ENCODE measurements around the gene NAA15. TPM values are rescaled to one million over a fixed set of nuclear protein-coding genes. Genes with fewer than 3 reads are reported as not detected.

Gene NAA15
- total and polyA plus RNA-seq, 8 donors: 3.2 to 22.1 (median 14.7) TPM

DNA sequence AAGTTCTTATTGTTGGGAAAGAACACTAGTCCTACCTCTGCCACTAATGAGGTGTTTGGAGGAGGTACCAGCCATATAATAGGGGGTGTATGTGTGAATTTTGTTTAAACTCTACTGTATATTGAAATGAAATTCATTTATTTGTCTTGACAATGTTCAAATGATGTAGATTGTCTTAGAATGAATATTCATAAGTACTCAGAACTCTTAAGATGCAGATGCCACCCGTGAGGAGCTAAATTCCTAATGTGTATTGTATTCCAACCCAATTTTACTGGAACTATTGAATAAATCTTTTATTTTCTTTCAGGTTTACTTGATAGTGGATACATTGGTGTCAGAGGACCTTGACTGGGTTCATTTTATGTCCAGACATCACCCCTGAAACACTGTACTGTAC, 88.7 kb downstream of the NAA15 start:
- H3K4me1 ChIP-seq: no peaks in the 10 kb centered on the region
- H3K27ac ChIP-seq: no peak overlapping the region
- no peak overlapping the region for H3K4me3 ChIP-seq
- TF ChIP-seq CTCF (IDR thresholded peaks at IDR 0.05): no peak
- DNase-seq (no peak), ATAC-seq (no peak), FAIRE-seq (no peak)
- H3K9me3 ChIP-seq: no peaks in the 10 kb centered on the region
- no peaks in the 10 kb centered on the region for H3K27me3 ChIP-seq
- intact Hi-C loops (cut with DNase I): no loop called here
- 97 to 98% methylated on average over 1 of the region's 1 CpG for WGBS, 2 donors
- H3K36me3 ChIP-seq: no peaks in the 10 kb centered on the region

DNA sequence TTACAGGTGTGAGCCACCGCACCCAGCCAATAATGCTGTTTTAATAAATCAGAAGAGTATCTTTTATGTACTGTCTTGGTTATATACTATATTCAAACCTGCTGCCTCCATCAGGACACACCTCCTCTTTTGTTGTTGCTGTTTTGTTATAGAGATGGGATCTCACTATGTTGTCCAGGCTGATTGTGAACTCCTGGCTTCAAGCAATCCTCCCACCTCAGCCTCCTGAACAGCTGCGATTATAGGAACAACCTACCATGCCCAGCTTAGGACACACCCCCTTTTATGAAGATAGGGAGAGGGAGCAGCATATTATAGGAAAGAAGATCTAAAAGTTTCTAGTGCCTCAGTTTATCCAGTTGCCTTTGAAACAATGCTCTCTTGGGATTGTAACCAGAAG, 90.4 kb downstream of the NAA15 start:
- ATAC-seq (no peak), FAIRE-seq (no peak), DNase-seq (no peak)
- intact Hi-C loops (cut with DNase I): no loop called here
- H3K36me3 ChIP-seq: peaks cover 0 to 6% (median 0%) of the 10 kb centered on the region in 3 donors
- H3K27ac ChIP-seq: no peak overlapping the region
- no peaks in the 10 kb centered on the region for H3K9me3 ChIP-seq
- no peak overlapping the region for H3K4me3 ChIP-seq
- WGBS, 2 donors: 85 to 93% methylated on average over 2 of the region's 2 CpGs
- no peaks in the 10 kb centered on the region for H3K4me1 ChIP-seq
- H3K27me3 ChIP-seq: no peaks in the 10 kb centered on the region
- no peak for TF ChIP-seq CTCF (IDR thresholded peaks at IDR 0.05)

- TF ChIP-seq CTCF (IDR thresholded peaks at IDR 0.05): no peak
- 89 to 92% methylated on average over 4 of the region's 4 CpGs for WGBS, 2 donors
- Histone ChIP-seq H3K36me3 (peaks cover 0 to 7% (median 0%) of the 10 kb centered on the region in 3 donors), H3K4me1 (no peaks in the 10 kb centered on the region), H3K4me3 (no peak overlapping the region), H3K27ac (no peak overlapping the region), H3K9me3 (no peaks in the 10 kb centered on the region), H3K27me3 (no peaks in the 10 kb centered on the region)
- intact Hi-C loops (cut with DNase I): no loop called here
- FAIRE-seq: no peak
- no peak for DNase-seq
- ATAC-seq: no peak
Measured at GRCh38 chr4:139392797-139393196, 91.5 kb downstream of the NAA15 start.

DNA sequence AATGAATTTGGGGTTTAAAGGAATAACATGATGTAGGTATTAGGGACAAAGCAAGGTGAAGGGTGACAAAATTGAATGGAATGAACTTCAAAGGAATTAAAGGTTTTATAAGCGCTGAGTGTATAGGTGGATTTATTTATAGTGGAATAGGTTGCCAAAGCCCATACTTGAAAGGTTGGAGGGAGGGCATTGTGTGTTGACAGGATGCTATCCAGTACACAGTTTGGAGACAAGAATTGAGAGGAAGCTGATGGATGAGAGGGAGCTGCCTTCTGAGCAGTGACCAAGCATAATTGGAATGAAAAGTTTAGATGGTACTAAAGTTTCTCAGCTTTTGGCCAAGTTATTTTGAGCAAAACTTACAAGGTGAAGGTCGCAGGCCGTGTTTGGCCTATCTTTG, 100.1 kb downstream of the NAA15 start:
- 86 to 98% methylated on average over 3 of the region's 3 CpGs for WGBS, 2 donors
- DNase-seq (no peak), ATAC-seq (no peak), FAIRE-seq (no peak)
- Histone ChIP-seq H3K4me3 (no peak overlapping the region), H3K9me3 (no peaks in the 10 kb centered on the region), H3K4me1 (no peaks in the 10 kb centered on the region), H3K27me3 (no peaks in the 10 kb centered on the region), H3K27ac (no peak overlapping the region), H3K36me3 (peaks cover 0 to 4% (median 0%) of the 10 kb centered on the region in 3 donors)
- TF ChIP-seq CTCF (IDR thresholded peaks at IDR 0.05): no peak
- intact Hi-C loops (cut with DNase I): no loop called here

DNA sequence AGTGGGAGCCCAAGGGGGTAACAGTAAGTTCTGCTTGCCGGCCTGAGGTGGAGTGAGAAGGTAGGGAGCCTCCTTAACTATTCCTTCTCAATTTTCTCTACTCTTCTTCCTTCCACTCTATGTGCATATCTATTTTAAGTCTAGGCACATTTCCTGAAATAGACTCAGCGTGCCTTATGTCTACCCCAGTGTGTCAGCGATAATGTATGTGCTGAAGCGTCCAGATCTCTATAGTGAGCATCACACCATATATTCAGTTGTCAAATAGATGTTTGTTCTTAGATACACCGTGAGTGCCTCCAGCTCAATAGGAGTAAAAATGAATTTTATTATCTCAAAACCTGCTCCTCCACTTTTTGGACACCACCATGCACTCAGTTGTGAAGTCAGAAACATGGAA, 101.1 kb downstream of the NAA15 start:
- H3K27me3 ChIP-seq: no peaks in the 10 kb centered on the region
- no peaks in the 10 kb centered on the region for H3K9me3 ChIP-seq
- TF ChIP-seq CTCF (IDR thresholded peaks at IDR 0.05): no peak
- DNase-seq (no peak), FAIRE-seq (no peak), ATAC-seq (no peak)
- 84 to 85% methylated on average over 5 of the region's 5 CpGs for WGBS, 2 donors
- H3K4me1 ChIP-seq: no peaks in the 10 kb centered on the region
- H3K36me3 ChIP-seq: no peaks in the 10 kb centered on the region
- no peak overlapping the region for H3K27ac ChIP-seq
- H3K4me3 ChIP-seq: no peak overlapping the region
- intact Hi-C loops (cut with DNase I): no loop called here
